ENCODE measurements around the gene FRMD4B. TPM values are rescaled to one million over a fixed set of nuclear protein-coding genes. Genes with fewer than 3 reads are reported as not detected.

Gene FRMD4B
- total RNA-seq, 1 donor from 2014 or later, result 16.4 TPM

- Histone ChIP-seq H3K4me3 (ENCODE audit: low read depth, low read length) (no peak overlapping the region), H3K36me3 (ENCODE audit: control insufficient read depth, insufficient read depth, low read length) (peaks cover 1% of the 10 kb centered on the region), H3K27me3 (ENCODE audit: control insufficient read depth, insufficient read depth, low read length) (no peaks in the 10 kb centered on the region)
- no peak for TF ChIP-seq CTCF (IDR thresholded peaks at IDR 0.05; ENCODE audit: insufficient read depth, low read length, poor library complexity, severe bottlenecking)
- DNase-seq (ENCODE audit: low read depth), result no peak
Measured at GRCh38 chr3:69186575-69187093, 199.3 kb downstream of the FRMD4B start.

GRCh38 chr3:69182588-69183316 is 203.1 kb downstream of the FRMD4B start:
- TF ChIP-seq CTCF (IDR thresholded peaks at IDR 0.05; ENCODE audit: insufficient read depth, low read length, poor library complexity, severe bottlenecking), result no peak
- no peak overlapping the region for H3K4me3 ChIP-seq (ENCODE audit: low read depth, low read length)
- no peak for DNase-seq (ENCODE audit: low read depth)
- no peaks in the 10 kb centered on the region for H3K27me3 ChIP-seq (ENCODE audit: control insufficient read depth, insufficient read depth, low read length)
- peaks cover 3% of the 10 kb centered on the region for H3K36me3 ChIP-seq (ENCODE audit: control insufficient read depth, insufficient read depth, low read length)

GRCh38 chr3:69181592-69182211 is 204.2 kb downstream of the FRMD4B start:
- no peak overlapping the region for H3K4me3 ChIP-seq (ENCODE audit: low read depth, low read length)
- no peak for DNase-seq (ENCODE audit: low read depth)

GRCh38 chr3:69180869-69181591 is 204.9 kb downstream of the FRMD4B start:
- no peak for DNase-seq (ENCODE audit: low read depth)
- Histone ChIP-seq H3K36me3 (ENCODE audit: control insufficient read depth, insufficient read depth, low read length) (peaks cover 1% of the 10 kb centered on the region), H3K4me3 (ENCODE audit: low read depth, low read length) (no peak overlapping the region), H3K27me3 (ENCODE audit: control insufficient read depth, insufficient read depth, low read length) (no peaks in the 10 kb centered on the region)
- TF ChIP-seq CTCF (IDR thresholded peaks at IDR 0.05; ENCODE audit: insufficient read depth, low read length, poor library complexity, severe bottlenecking), result no peak

More at GRCh38 chr3:69181592-69182211, 204.2 kb downstream of the FRMD4B start:
- no peaks in the 10 kb centered on the region for H3K27me3 ChIP-seq (ENCODE audit: control insufficient read depth, insufficient read depth, low read length)
- H3K36me3 ChIP-seq (ENCODE audit: control insufficient read depth, insufficient read depth, low read length), result peaks cover 3% of the 10 kb centered on the region
- no peak for TF ChIP-seq CTCF (IDR thresholded peaks at IDR 0.05; ENCODE audit: insufficient read depth, low read length, poor library complexity, severe bottlenecking)

GRCh38 chr3:69179740-69180372 is 206.0 kb downstream of the FRMD4B start:
- Histone ChIP-seq H3K36me3 (ENCODE audit: control insufficient read depth, insufficient read depth, low read length) (peaks cover 1% of the 10 kb centered on the region), H3K4me3 (ENCODE audit: low read depth, low read length) (no peak overlapping the region), H3K27me3 (ENCODE audit: control insufficient read depth, insufficient read depth, low read length) (no peaks in the 10 kb centered on the region)
- DNase-seq (ENCODE audit: low read depth), result no peak
- no peak for TF ChIP-seq CTCF (IDR thresholded peaks at IDR 0.05; ENCODE audit: insufficient read depth, low read length, poor library complexity, severe bottlenecking)
